ENCODE measurements around the gene DNM2. TPM values are rescaled to one million over a fixed set of nuclear protein-coding genes. Genes with fewer than 3 reads are reported as not detected.

DNM2 gene
- total and polyA plus RNA-seq, 2 experiments from 2014 or later = 47.2 to 60.5 TPM

DNA sequence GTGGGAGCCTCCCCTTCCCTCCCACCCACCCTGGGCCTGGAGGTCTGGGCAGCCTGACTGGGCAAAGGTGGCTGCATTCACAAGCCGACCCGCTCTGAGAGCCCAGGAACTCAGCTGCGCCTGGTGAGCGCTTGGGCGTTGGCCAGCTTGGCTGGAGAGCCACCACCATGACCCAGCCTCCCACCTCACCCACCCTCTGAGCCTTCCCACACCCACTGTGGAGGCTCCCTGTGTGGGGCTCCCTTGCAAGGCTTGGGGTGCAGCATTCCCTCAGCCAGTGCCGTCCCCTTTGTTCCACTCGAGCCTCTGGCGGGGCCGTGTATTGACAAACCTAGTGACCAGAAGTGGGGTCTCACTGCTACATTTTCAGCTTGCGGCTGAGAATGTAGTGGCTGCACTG, 31.7 kb upstream of the DNM2 start:
- peaks cover 8% of the 10 kb centered on the region; the same call in 1 of the 2 replicates for H3K79me2 ChIP-seq (ENCODE audit: insufficient read depth)
- TF ChIP-seq EZH2phosphoT487 (IDR thresholded peaks at IDR 0.05; ENCODE audit: insufficient read depth, low read depth) (no peak), EZH2 (IDR thresholded peaks at IDR 0.05; ENCODE audit: insufficient read depth, poor library complexity, severe bottlenecking) (no peak)
- H3K27ac ChIP-seq = no peak overlapping the region

DNA sequence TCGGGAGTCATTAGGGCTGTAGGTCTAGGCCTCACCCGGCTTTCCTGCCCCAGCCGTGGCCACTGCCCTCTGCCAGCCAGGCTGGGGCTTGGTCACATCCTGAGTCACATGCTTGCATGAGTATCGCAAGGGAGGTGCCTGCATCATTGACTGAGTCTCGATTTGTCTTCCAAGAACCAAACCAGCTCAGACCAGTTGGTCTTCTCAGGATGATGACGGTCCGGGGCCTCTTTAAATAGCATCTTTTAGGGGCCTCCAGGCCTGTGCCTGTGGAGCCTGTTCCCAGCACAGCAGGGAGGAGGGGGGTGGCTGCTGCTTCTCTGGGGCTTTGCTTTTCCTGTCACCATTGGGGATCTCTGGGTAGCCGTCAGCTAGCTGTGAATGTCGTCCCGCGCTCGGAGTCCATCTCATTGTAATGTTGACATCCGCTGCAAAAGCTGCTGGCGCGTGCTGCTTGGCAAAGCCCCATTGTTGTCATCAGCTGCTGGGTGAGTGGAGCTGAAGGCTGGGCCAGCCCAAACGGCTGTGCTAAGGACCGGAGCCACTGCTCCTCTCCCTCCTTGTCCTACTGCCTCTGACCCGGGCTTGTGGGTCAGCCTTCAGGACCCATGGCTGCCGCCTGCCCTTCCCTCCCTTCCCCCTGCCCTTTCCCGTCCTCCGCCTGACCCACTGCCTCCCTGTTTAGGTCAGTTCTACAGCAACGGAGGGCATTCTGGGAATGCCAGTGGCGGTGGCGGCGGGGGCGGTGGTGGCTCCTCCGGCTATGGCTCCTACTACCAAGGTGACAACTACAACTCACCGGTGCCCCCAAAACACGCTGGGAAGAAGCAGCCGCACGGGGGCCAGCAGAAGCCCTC, 31.0 kb upstream of the DNM2 start:
- peak overlapping the region; percentile 16; the same call in 1 of the 2 replicates for H3K27ac ChIP-seq

More for the DNA sequence above, 31.7 kb upstream of the DNM2 start:
- no peak for DNase-seq
- in situ Hi-C loops (cut with MboI) = no loop called here
- no peaks in the 10 kb centered on the region for H3K4me1 ChIP-seq (ENCODE audit: insufficient read depth)
- H3K4me2 ChIP-seq (ENCODE audit: unreplicated experiment) = no peak overlapping the region
- H2AFZ ChIP-seq = no peak overlapping the region
- H3K27me3 ChIP-seq (replicated peaks; ENCODE audit: insufficient read depth) = no peaks in the 10 kb centered on the region
- no peak overlapping the region for H3K9ac ChIP-seq
- no peak overlapping the region for H3K4me3 ChIP-seq
- no peaks in the 10 kb centered on the region for H3K9me2 ChIP-seq (ENCODE audit: insufficient read depth)
- WGBS, 2 experiments (ENCODE audit: low coverage in 1 of 2, low lambda C conversion rate in 2 of 2, missing lambda C conversion rate in 2 of 2) = 90 to 95% methylated on average over 6 to 9 of the region's 10 CpGs
- H4K20me1 ChIP-seq (ENCODE audit: insufficient read depth) = no peaks in the 10 kb centered on the region
- no peaks in the 10 kb centered on the region for H3F3A ChIP-seq (ENCODE audit: insufficient read depth)
- no peaks in the 10 kb centered on the region for H3K9me3 ChIP-seq (ENCODE audit: low read depth)
- peaks cover 29% of the 10 kb centered on the region; the same call in 1 of the 2 replicates for H3K36me3 ChIP-seq (ENCODE audit: low read depth)

DNA sequence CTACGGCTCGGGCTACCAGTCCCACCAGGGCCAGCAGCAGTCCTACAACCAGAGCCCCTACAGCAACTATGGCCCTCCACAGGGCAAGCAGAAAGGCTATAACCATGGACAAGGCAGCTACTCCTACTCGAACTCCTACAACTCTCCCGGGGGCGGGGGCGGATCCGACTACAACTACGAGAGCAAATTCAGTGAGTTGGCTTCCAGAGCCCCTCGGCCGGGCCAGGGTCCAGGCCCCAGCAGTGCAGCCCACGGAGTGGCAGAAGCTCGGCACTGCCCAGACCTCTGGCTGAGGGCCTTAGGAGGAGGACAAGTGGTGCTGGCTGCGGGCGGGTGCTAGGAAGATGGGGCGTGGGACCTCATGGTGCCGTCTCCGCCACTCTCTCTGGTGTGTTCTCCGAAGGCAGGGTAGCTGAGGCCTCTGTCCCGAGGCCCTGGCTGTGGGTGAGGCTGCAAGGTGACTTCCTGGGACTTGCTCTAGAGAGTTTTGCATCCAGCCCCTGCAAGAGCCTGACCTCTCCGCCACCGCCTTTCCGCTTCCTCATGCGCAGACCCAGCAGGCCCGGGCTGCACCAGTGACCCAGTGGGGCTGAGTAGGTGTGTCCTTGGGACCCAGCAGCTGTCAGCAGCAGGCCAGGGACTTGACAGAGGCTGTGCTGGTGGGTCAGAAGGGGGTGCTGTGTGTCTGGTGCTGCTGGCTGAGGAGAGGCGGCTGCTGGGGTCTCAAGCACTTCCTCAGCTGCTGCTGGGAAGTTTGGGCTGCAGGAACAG, 30.2 kb upstream of the DNM2 start:
- in situ Hi-C loops (cut with MboI) = no loop called here
- Histone ChIP-seq H3K27ac (no peak overlapping the region), H3K79me2 (ENCODE audit: insufficient read depth) (no peaks in the 10 kb centered on the region)

More for the DNA sequence above, 31.0 kb upstream of the DNM2 start:
- 85 to 87% methylated on average over 25 to 31 of the region's 31 CpGs for WGBS, 2 experiments (ENCODE audit: low coverage in 1 of 2, low lambda C conversion rate in 2 of 2, missing lambda C conversion rate in 2 of 2)
- H3K9me2 ChIP-seq (ENCODE audit: insufficient read depth) = no peaks in the 10 kb centered on the region
- no peaks in the 10 kb centered on the region for H3K4me1 ChIP-seq (ENCODE audit: insufficient read depth)
- no peaks in the 10 kb centered on the region for H3K27me3 ChIP-seq (replicated peaks; ENCODE audit: insufficient read depth)
- H3K79me2 ChIP-seq (ENCODE audit: insufficient read depth) = 0 out of 2 replicates have a peak, but pooled peaks cover 4% of the 10 kb centered on the region
- in situ Hi-C loops (cut with MboI) = no loop called here
- no peak overlapping the region for H3K4me3 ChIP-seq
- DNase-seq = peak; percentile 74
- TF ChIP-seq EZH2 (IDR thresholded peaks at IDR 0.05; ENCODE audit: insufficient read depth, poor library complexity, severe bottlenecking) = no peak
- H3K9me3 ChIP-seq (ENCODE audit: low read depth) = no peaks in the 10 kb centered on the region
- no peaks in the 10 kb centered on the region for H4K20me1 ChIP-seq (ENCODE audit: insufficient read depth)
- peaks cover 22% of the 10 kb centered on the region; the same call in 1 of the 2 replicates for H3K36me3 ChIP-seq (ENCODE audit: low read depth)
- no peak overlapping the region for H3K9ac ChIP-seq
- H2AFZ ChIP-seq = no peak overlapping the region
- H3K4me2 ChIP-seq (ENCODE audit: unreplicated experiment) = no peak overlapping the region
- H3F3A ChIP-seq (ENCODE audit: insufficient read depth) = no peaks in the 10 kb centered on the region

DNA sequence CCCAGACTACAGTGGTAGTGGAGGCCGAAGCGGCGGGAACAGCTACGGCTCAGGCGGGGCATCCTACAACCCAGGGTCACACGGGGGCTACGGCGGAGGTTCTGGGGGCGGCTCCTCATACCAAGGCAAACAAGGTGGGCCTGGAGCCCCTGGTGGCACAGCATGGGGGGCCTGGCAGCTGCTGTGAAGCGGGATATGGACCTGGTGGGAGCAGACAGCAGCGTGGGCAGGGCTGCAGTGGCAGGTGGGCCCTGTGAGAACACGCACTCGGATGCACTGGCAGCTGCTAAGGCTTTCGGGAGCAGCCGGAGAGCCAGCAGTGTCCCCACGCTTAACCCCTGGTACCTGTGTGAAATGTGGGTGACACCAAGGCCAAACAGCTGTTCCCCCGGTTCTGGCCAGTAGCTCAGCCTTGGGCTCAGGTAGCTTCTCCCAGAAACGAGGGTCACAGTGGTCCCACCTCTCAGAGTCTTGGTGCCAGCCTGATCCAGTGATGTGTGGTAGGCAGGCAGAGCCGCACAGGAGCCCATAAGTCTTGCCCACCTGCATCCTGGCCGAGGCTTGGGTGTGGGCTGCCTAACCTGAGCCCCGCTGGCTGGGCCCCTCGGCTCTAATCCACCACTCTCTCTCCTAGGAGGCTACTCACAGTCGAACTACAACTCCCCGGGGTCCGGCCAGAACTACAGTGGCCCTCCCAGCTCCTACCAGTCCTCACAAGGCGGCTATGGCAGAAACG, 29.2 kb upstream of the DNM2 start:
- in situ Hi-C loops (cut with MboI) = no loop called here
- 96% methylated on average over 27 of the region's 27 CpGs for WGBS, 2 experiments (ENCODE audit: low coverage in 1 of 2, low lambda C conversion rate in 2 of 2, missing lambda C conversion rate in 2 of 2)
- peaks cover 10% of the 10 kb centered on the region; the same call in 1 of the 2 replicates for H3K36me3 ChIP-seq (ENCODE audit: low read depth)
- H3K79me2 ChIP-seq (ENCODE audit: insufficient read depth) = no peaks in the 10 kb centered on the region
- H3K27ac ChIP-seq = no peak overlapping the region
- no peak for DNase-seq
- H3K4me2 ChIP-seq (ENCODE audit: unreplicated experiment) = no peak overlapping the region
- no peak overlapping the region for H2AFZ ChIP-seq
- H3F3A ChIP-seq (ENCODE audit: insufficient read depth) = peaks cover 6% of the 10 kb centered on the region; the same call in 1 of the 2 replicates
- H3K4me3 ChIP-seq = no peak overlapping the region
- no peaks in the 10 kb centered on the region for H4K20me1 ChIP-seq (ENCODE audit: insufficient read depth)
- H3K27me3 ChIP-seq (replicated peaks; ENCODE audit: insufficient read depth) = no peaks in the 10 kb centered on the region
- no peaks in the 10 kb centered on the region for H3K4me1 ChIP-seq (ENCODE audit: insufficient read depth)
- no peaks in the 10 kb centered on the region for H3K9me3 ChIP-seq (ENCODE audit: low read depth)
- TF ChIP-seq EZH2phosphoT487 (IDR thresholded peaks at IDR 0.05; ENCODE audit: insufficient read depth, low read depth) (no peak), EZH2 (IDR thresholded peaks at IDR 0.05; ENCODE audit: insufficient read depth, poor library complexity, severe bottlenecking) (no peak)
- no peak overlapping the region for H3K9ac ChIP-seq
- no peaks in the 10 kb centered on the region for H3K9me2 ChIP-seq (ENCODE audit: insufficient read depth)

More for the DNA sequence above, 30.2 kb upstream of the DNM2 start:
- Histone ChIP-seq H3K9ac (no peak overlapping the region), H3K9me2 (ENCODE audit: insufficient read depth) (no peaks in the 10 kb centered on the region), H3F3A (ENCODE audit: insufficient read depth) (peaks cover 6% of the 10 kb centered on the region; the same call in 1 of the 2 replicates), H4K20me1 (ENCODE audit: insufficient read depth) (no peaks in the 10 kb centered on the region), H3K4me2 (ENCODE audit: unreplicated experiment) (no peak overlapping the region), H3K4me1 (ENCODE audit: insufficient read depth) (no peaks in the 10 kb centered on the region), H3K27me3 (replicated peaks; ENCODE audit: insufficient read depth) (no peaks in the 10 kb centered on the region), H2AFZ (no peak overlapping the region), H3K36me3 (ENCODE audit: low read depth) (peaks cover 18% of the 10 kb centered on the region; the same call in 1 of the 2 replicates), H3K4me3 (no peak overlapping the region), H3K9me3 (ENCODE audit: low read depth) (no peaks in the 10 kb centered on the region)
- WGBS, 2 experiments (ENCODE audit: low coverage in 1 of 2, low lambda C conversion rate in 2 of 2, missing lambda C conversion rate in 2 of 2) = 89 to 90% methylated on average over 25 of the region's 25 CpGs
- TF ChIP-seq EZH2phosphoT487 (IDR thresholded peaks at IDR 0.05; ENCODE audit: insufficient read depth, low read depth) (no peak), EZH2 (IDR thresholded peaks at IDR 0.05; ENCODE audit: insufficient read depth, poor library complexity, severe bottlenecking) (no peak)
- no peak for DNase-seq
